Esophagus (tissue), 2 donors: ENCODE data around the gene OPA1. TPM values are rescaled to one million over a fixed set of nuclear protein-coding genes. Genes with fewer than 3 reads are reported as not detected.

ENCODE experiments used
- H3K27ac ChIP-seq, 2 donors: one replicate each; pipeline ENCODE4 v1.5.1; 2013; ENCODE audit warnings: low read depth in 2 of 2, mild to moderate bottlenecking in 2 of 2, inconsistent platforms in 1 of 2, low read length in 1 of 2, moderate library complexity in 1 of 2
- H3K27me3 ChIP-seq, 2 donors: one replicate each; pipeline ENCODE4 v1.6.1; 2013; ENCODE audit warnings: low read length in 2 of 2, control low read depth in 1 of 2, mild to moderate bottlenecking in 1 of 2; ENCODE audit not compliant: insufficient read depth in 2 of 2, control insufficient read depth in 1 of 2
- H3K36me3 ChIP-seq, 2 donors: one replicate each; pipeline ENCODE4 v1.6.1; 2013; ENCODE audit warnings: low read length in 1 of 2; ENCODE audit not compliant: control insufficient read depth in 2 of 2, insufficient read depth in 2 of 2
- H3K4me1 ChIP-seq, 2 donors: one replicate each; pipeline ENCODE4 v1.6.1; 2013; ENCODE audit warnings: low read length in 1 of 2; ENCODE audit not compliant: control insufficient read depth in 2 of 2, insufficient read depth in 2 of 2
- H3K4me3 ChIP-seq, 2 donors: one replicate each; pipeline ENCODE4 v1.5.1; 2013; ENCODE audit warnings: low read length in 2 of 2, mild to moderate bottlenecking in 2 of 2, low read depth in 1 of 2, moderate library complexity in 1 of 2
- H3K9me3 ChIP-seq, 2 donors: one replicate each; pipeline ENCODE4 v1.6.1; 2013; ENCODE audit warnings: mild to moderate bottlenecking in 2 of 2, low read depth in 1 of 2, low read length in 1 of 2, moderate library complexity in 1 of 2; ENCODE audit not compliant: control insufficient read depth in 2 of 2, insufficient read depth in 1 of 2
- WGBS, 2 donors: extraction: QIAGEN DNeasy Blood & Tissue Kit; methylation state at CpG; one replicate each; pipeline ENCODE4 v1.1.7; 2013; 5-methylcytosine and 5-hydroxymethylcytosine counted together
- polyA plus RNA-seq, 2 donors: library from polyadenylated mRNA; stranded (reverse); fragments of 200-250 nt; gene quantifications; one replicate each; pipeline ENCODE4 v1.2.3, GENCODE V29; 2013
- donor health status: healthy with polysubstance abuse.
- donor health status: Bipolar disorder and iron deficiency.

The OPA1 gene
- polyA plus RNA-seq, 2 donors, result 9.2 to 20.5 TPM

DNA sequence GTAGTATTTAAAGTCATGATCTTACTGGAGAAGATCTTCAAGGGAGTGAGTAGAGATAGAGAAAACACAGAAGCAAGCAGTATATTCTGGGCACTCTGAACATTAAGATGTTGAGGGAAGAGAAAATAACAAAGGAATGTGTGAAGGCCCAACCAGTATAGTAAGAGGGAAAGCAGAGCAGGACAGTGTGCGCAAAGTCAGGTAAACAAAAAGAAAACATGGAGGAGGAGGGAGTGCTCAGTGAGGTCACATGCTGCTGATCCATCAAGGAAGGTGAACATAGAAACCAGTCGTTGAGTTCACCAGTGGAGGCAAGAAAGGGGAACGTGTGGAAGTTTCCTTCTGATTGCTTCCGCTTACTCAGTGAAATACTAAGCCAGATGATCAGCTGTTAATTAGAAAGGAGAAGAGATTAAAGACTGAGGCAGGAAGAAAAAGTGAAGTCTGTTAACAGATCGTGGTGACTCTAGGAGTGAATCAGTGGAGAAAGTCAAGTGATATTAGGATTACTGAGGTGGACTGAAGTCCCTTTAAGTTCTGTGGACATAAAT lies 47.2 kb downstream of the OPA1 start:
- no peaks in the 10 kb centered on the region for H3K27me3 ChIP-seq
- H3K9me3 ChIP-seq, result no peaks in the 10 kb centered on the region
- no peaks in the 10 kb centered on the region for H3K4me1 ChIP-seq
- no peak overlapping the region for H3K4me3 ChIP-seq
- H3K36me3 ChIP-seq, result peaks cover 4 to 9% of the 10 kb centered on the region in 2 donors
- 76 to 85% methylated on average over 5 of the region's 5 CpGs for WGBS, 2 donors
- H3K27ac ChIP-seq, result no peak overlapping the region

DNA sequence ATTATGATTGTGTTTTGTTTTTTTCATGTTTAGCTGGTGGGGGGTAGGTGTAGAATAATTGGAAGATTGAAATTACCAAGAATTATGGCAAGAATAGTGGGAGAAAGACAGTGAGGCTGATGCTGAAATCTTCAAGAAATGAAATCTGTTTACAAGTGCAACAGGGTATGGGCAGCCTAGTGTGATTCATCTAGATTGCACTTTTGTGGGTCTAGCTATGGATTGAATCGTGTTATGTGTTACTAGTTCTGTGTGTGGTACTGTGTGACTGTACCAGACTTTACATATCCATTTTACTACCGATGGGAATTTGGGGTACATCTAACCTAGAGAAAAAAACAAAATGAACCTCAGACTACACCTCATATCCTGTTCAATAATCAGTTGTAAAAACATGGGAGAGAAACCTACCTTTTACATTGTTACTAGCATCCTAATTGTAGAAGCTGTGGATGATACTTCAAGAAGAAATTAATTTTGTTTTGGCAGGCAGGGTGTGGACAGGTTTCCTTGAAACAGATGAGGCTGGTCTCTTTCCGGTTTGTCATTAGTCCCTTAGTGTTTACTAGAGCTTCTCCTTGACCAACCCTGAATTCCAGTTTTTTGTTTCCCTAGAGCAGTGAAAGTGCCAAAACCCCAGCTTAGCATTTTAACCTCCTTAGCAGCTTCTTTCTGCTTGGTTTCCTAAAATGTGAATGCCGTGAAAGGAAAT lies 47.9 kb downstream of the OPA1 start:
- no peak overlapping the region for H3K27ac ChIP-seq
- H3K4me3 ChIP-seq, result no peak overlapping the region
- H3K4me1 ChIP-seq, result no peaks in the 10 kb centered on the region
- no peaks in the 10 kb centered on the region for H3K27me3 ChIP-seq
- H3K36me3 ChIP-seq, result peaks cover 4 to 9% of the 10 kb centered on the region in 2 donors
- no peaks in the 10 kb centered on the region for H3K9me3 ChIP-seq
- WGBS, 2 donors, result 88 to 89% methylated on average over 4 of the region's 4 CpGs

DNA sequence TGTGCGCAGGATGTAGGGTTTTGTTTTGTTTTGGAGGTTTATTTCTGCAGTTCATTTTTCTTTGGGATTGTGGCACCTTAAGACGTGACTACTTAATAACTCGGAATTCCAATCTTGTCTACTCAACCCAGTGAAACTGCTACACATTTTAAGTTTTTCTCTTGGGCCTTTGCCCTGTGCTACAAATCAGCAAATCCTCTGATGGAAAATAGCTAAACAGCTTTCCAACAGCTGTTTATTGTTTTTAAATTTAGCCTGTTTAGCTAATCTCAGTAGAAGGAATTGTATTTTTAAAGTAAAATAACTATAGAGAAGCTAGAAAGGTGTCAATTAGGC lies 48.4 kb downstream of the OPA1 start:
- no peaks in the 10 kb centered on the region for H3K9me3 ChIP-seq
- 83 to 84% methylated on average over 3 of the region's 3 CpGs for WGBS, 2 donors
- no peaks in the 10 kb centered on the region for H3K4me1 ChIP-seq
- H3K27me3 ChIP-seq, result no peaks in the 10 kb centered on the region
- H3K27ac ChIP-seq, result no peak overlapping the region
- no peak overlapping the region for H3K4me3 ChIP-seq
- H3K36me3 ChIP-seq, result peaks cover 4 to 9% of the 10 kb centered on the region in 2 donors

DNA sequence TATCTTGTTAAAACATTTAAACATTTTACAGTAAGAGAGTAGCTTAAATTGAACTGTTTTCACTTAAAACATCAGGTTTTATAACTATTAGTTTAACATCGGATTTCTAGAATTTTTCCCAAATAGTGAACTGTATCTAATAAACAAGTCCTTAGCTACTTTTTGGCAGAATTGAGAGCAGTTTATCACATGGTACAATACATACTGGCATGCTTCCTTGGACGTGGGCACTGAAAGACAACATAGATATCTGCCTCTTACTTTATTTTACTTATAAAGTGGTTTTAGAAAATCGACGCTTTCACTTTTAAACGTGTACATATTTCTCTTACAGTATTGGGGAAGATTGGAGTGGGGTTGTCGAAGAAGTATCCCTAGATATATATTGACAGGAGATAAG lies 52.8 kb downstream of the OPA1 start:
- no peaks in the 10 kb centered on the region for H3K27me3 ChIP-seq
- no peak overlapping the region for H3K4me3 ChIP-seq
- H3K36me3 ChIP-seq, result peaks cover 3 to 5% of the 10 kb centered on the region in 2 donors
- H3K27ac ChIP-seq, result no peak overlapping the region
- WGBS, 2 donors, result 79 to 88% methylated on average over 6 of the region's 6 CpGs
- no peaks in the 10 kb centered on the region for H3K4me1 ChIP-seq
- H3K9me3 ChIP-seq, result no peaks in the 10 kb centered on the region

DNA sequence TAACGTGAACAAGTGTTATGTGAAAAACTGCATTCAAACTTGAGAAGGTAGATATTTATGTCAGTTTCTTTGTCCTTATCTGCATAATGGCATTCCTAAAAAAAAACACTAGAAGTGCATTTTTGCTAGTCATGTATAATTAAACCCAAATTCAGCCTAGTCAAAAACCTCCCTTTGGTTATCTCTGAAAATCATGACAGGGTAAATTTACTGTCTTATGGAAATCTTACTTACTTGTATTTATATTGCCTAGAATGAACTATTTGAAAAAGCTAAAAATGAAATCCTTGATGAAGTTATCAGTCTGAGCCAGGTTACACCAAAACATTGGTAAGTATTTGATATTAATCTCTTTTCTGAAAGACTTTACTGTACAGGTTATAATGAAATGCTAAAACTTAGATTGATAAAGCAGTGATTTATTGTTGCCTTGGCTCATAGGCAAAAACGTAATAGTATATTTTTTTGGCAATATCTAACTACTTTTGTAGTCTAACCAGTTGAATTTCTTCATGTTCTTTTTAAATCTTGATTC lies 55.6 kb downstream of the OPA1 start:
- Histone ChIP-seq H3K4me3 (no peak overlapping the region), H3K27me3 (no peaks in the 10 kb centered on the region), H3K27ac (no peak overlapping the region), H3K4me1 (no peaks in the 10 kb centered on the region), H3K36me3 (peaks cover 3 to 5% of the 10 kb centered on the region in 2 donors), H3K9me3 (no peaks in the 10 kb centered on the region)
- 77 to 80% methylated on average over 2 of the region's 2 CpGs for WGBS, 2 donors

DNA sequence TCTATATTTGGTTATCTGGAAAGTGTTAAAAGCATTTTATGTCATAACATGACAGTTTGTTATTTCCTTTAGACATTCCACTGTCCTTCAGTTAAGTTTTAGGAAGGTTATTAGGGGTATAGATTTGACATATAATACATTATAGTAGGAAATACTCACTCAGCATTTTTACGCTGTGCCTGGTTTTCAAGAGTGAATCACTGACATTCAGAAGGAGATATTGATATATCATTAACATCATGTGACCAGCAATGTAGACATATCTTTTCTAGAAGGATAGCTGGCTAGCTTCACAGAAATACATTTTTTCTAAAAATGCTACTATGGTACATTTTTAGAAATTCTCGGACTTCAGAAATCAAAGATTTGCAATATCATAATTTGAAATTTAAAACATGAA lies 57.6 kb downstream of the OPA1 start:
- H3K36me3 ChIP-seq, result peaks cover 0 to 7% of the 10 kb centered on the region in 2 donors
- no peak overlapping the region for H3K4me3 ChIP-seq
- H3K4me1 ChIP-seq, result no peaks in the 10 kb centered on the region
- WGBS, 2 donors, result 96 to 99% methylated on average over 2 of the region's 2 CpGs
- H3K27me3 ChIP-seq, result no peaks in the 10 kb centered on the region
- H3K27ac ChIP-seq, result no peak overlapping the region
- no peaks in the 10 kb centered on the region for H3K9me3 ChIP-seq

DNA sequence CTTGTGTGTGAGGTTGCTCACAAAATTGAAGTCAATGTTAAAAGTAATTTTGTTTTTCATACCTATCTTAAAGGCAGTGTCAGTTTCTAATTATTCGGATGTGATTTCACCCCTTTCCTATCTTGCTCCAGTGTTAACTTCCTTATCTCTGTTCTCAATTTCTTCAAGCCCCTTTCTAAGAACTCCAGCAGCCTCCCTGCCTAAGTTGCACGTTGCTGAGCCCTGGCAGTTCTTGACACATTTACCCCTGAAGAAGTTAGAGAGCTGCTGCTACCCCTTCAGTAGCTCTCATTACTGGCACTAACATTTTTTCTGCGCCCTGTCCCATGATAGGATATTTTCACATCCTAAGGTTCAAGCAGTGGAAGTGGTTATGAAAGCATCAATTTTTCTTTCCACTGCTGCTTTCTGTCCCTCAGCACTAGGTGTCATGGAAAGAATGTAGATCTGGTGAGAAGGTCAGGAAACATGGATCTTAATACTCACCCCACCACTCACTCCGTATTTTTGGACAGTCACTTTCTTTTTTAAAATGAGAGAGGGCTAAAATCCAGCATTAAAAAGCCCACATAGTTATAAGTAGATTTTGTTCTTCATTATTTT lies 62.9 kb downstream of the OPA1 start:
- Histone ChIP-seq H3K27ac (no peak overlapping the region), H3K27me3 (no peaks in the 10 kb centered on the region), H3K4me3 (no peak overlapping the region), H3K36me3 (peaks cover 0 to 5% of the 10 kb centered on the region in 2 donors), H3K9me3 (no peaks in the 10 kb centered on the region), H3K4me1 (no peaks in the 10 kb centered on the region)
- WGBS, 2 donors, result 68 to 78% methylated on average over 4 of the region's 4 CpGs

DNA sequence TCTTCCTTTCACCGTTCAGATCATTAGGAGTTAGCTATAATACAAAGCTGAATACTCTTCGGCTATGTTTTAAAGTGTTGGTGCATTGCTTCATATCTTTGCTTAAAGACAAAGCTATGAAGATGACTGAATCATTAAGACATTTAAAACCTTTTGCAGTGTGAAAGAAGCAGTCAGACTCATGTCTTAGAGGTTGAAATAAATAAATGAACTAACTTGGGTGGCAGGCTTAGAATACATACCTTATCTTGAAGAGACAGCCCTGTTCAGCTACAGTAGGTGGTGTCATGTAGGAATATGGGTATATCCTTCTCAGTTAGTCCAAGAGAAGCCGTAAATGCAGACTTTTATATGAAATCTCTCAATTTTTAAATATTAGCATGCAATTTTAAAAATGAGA lies 63.4 kb downstream of the OPA1 start:
- no peaks in the 10 kb centered on the region for H3K4me1 ChIP-seq
- H3K4me3 ChIP-seq, result no peak overlapping the region
- H3K36me3 ChIP-seq, result peaks cover 0 to 5% of the 10 kb centered on the region in 2 donors
- no peak overlapping the region for H3K27ac ChIP-seq
- no peaks in the 10 kb centered on the region for H3K9me3 ChIP-seq
- H3K27me3 ChIP-seq, result no peaks in the 10 kb centered on the region
- WGBS, 2 donors, result 94 to 96% methylated on average over 3 of the region's 3 CpGs

DNA sequence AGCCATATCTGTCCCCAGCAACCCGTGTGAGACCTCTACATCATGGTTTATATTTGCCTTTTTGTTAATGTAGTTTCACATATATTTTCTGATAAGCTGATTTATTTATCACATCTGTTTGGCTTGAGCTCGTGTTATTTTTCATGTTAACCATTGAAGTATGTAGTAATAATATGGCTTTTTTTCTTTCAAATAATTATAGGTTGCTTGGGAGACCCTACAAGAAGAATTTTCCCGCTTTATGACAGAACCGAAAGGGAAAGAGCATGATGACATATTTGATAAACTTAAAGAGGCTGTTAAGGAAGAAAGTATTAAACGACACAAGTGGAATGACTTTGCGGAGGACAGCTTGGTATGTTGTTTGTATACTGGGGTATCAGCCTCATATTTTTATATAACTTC lies 63.9 kb downstream of the OPA1 start:
- Histone ChIP-seq H3K4me3 (no peak overlapping the region), H3K9me3 (no peaks in the 10 kb centered on the region), H3K4me1 (no peaks in the 10 kb centered on the region), H3K36me3 (peaks cover 0 to 5% of the 10 kb centered on the region in 2 donors), H3K27ac (no peak overlapping the region), H3K27me3 (no peaks in the 10 kb centered on the region)
- 90 to 91% methylated on average over 6 of the region's 6 CpGs for WGBS, 2 donors
